ENCODE results near the gene VPS26A. TPM values are rescaled to one million over a fixed set of nuclear protein-coding genes. Genes with fewer than 3 reads are reported as not detected.

Gene VPS26A
- total RNA-seq, 3 donors from 2014 or later (not counting 1 experiment from before 2014, with no cell fraction given) = 62.6 to 86.4 (median 86.2) TPM

DNA sequence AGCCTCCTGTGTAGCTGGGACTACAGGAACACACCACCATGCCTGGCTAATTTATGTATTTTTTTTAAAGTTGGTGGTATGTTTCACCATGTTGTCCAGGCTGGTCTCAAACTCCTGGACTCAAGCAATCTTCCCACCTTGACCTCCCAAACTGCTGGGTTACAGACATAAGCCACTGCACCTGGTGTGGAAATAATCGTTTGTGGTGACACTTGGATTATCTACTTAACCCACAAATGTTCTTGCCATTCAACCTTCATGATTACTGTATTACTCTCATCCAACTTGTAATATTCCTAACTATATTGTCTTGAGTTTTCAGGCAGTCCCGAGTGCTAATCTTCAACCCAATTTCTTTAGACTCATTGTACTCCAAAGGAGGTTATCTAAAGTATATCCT lies 45.7 kb upstream of the VPS26A start:
- no peaks in the 10 kb centered on the region for H3K9me3 ChIP-seq (ENCODE audit: control insufficient read depth, insufficient read depth, low read length)
- DNase-seq (no peak), ATAC-seq (no peak)
- H3K36me3 ChIP-seq (ENCODE audit: control insufficient read depth, insufficient read depth, low read length) = no peaks in the 10 kb centered on the region
- Mint-ChIP-seq H3K27me3 (ENCODE audit: low read depth in 2 of 2) (no peaks in the 10 kb centered on the region), H3K9me3 (no peaks in the 10 kb centered on the region), H3K27ac (no peak overlapping the region), H3K4me1 (peaks cover 2 to 6% of the 10 kb centered on the region in 2 donors), H3K4me3 (no peak overlapping the region), H3K36me3 (no peaks in the 10 kb centered on the region)
- no peak overlapping the region for H3K4me3 ChIP-seq (ENCODE audit: low read length)
- H3K4me1 ChIP-seq (ENCODE audit: control insufficient read depth, insufficient read depth, low read length) = peaks cover 6% of the 10 kb centered on the region
- TF ChIP-seq, protein P1, sequence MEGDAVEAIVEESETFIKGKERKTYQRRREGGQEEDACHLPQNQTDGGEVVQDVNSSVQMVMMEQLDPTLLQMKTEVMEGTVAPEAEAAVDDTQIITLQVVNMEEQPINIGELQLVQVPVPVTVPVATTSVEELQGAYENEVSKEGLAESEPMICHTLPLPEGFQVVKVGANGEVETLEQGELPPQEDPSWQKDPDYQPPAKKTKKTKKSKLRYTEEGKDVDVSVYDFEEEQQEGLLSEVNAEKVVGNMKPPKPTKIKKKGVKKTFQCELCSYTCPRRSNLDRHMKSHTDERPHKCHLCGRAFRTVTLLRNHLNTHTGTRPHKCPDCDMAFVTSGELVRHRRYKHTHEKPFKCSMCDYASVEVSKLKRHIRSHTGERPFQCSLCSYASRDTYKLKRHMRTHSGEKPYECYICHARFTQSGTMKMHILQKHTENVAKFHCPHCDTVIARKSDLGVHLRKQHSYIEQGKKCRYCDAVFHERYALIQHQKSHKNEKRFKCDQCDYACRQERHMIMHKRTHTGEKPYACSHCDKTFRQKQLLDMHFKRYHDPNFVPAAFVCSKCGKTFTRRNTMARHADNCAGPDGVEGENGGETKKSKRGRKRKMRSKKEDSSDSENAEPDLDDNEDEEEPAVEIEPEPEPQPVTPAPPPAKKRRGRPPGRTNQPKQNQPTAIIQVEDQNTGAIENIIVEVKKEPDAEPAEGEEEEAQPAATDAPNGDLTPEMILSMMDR (IDR thresholded peaks at IDR 0.05) = no peak
- intact Hi-C loops (cut with micrococcal nuclease) = no loop called here
- no peak overlapping the region for H3K27ac ChIP-seq (ENCODE audit: low read length)
- WGBS (ENCODE audit: insufficient coverage) = 67% methylated on average over 2 of the region's 2 CpGs
- H3K27me3 ChIP-seq (ENCODE audit: control insufficient read depth, insufficient read depth, low read length) = no peaks in the 10 kb centered on the region

DNA sequence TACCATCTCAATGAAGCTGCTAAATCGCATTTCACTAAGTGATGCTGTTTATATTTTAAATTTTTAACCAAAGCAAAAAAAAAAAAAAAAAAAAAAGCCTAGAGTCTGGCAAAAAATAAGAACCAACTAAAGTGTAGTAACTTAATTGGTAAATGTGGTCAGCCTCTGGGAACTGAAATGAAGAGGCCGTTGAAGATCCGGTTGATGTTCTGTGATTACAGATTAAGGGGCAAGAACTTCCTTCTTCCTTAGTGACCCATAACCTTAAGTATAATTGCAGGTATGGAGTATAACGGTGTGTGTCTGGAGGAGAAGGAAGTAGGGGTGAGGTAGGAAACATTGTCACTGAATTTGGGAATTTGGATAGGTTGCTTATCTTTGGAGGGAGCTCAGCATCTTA lies 43.8 kb upstream of the VPS26A start:
- Mint-ChIP-seq H3K36me3 (no peaks in the 10 kb centered on the region), H3K9me3 (no peaks in the 10 kb centered on the region), H3K4me3 (no peak overlapping the region), H3K27me3 (ENCODE audit: low read depth in 2 of 2) (no peaks in the 10 kb centered on the region), H3K4me1 (peaks cover 2 to 6% of the 10 kb centered on the region in 2 donors), H3K27ac (no peak overlapping the region)
- Histone ChIP-seq H3K4me3 (ENCODE audit: low read length) (no peak overlapping the region), H3K27me3 (ENCODE audit: control insufficient read depth, insufficient read depth, low read length) (no peaks in the 10 kb centered on the region), H3K9me3 (ENCODE audit: control insufficient read depth, insufficient read depth, low read length) (no peaks in the 10 kb centered on the region), H3K4me1 (ENCODE audit: control insufficient read depth, insufficient read depth, low read length) (no peaks in the 10 kb centered on the region), H3K36me3 (ENCODE audit: control insufficient read depth, insufficient read depth, low read length) (no peaks in the 10 kb centered on the region), H3K27ac (ENCODE audit: low read length) (no peak overlapping the region)
- whole genome bisulfite sequencing (ENCODE audit: insufficient coverage) = 74% methylated on average over 3 of the region's 4 CpGs
- DNase-seq (no peak), ATAC-seq (peak in 1 of 3 donors; percentile 59)
- TF ChIP-seq, protein P1 (IDR thresholded peaks at IDR 0.05) = no peak
- intact Hi-C loops (cut with micrococcal nuclease) = no loop called here

DNA sequence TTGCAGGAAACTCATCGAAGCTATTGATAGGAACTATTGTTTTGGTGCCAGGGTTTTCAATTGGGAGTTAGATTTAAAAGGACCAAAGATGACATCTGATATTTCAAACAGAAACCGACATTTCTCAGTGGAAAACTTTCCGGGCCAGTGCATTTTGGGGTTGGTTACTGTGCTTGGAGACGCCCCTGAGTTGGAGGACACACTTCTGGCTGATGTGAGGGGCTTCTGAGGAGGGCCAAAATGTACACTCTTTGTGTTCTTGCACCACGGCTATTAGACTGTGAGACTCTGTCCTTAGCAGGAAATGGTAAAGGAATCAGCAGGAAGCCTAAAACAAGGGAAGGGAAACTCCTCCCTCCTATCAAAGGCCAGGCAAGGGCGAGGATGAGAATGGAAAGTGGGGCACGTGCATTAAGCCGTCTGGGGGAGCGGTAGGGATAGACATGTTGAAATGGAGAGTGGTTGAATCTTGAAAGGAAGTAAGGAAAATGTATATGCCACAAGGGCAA lies 37.9 kb upstream of the VPS26A start:
- intact Hi-C loops (cut with micrococcal nuclease) = no loop called here
- peaks cover 50 to 55% of the 10 kb centered on the region in 2 donors for H3K4me1 Mint-ChIP-seq
- H3K9me3 Mint-ChIP-seq = no peaks in the 10 kb centered on the region
- Histone ChIP-seq H3K27ac (ENCODE audit: low read length) (peak overlapping the region; percentile 18), H3K9me3 (ENCODE audit: control insufficient read depth, insufficient read depth, low read length) (no peaks in the 10 kb centered on the region), H3K36me3 (ENCODE audit: control insufficient read depth, insufficient read depth, low read length) (no peaks in the 10 kb centered on the region), H3K27me3 (ENCODE audit: control insufficient read depth, insufficient read depth, low read length) (no peaks in the 10 kb centered on the region), H3K4me3 (ENCODE audit: low read length) (no peak overlapping the region), H3K4me1 (ENCODE audit: control insufficient read depth, insufficient read depth, low read length) (peaks cover 26% of the 10 kb centered on the region)
- H3K27me3 Mint-ChIP-seq (ENCODE audit: low read depth in 2 of 2) = no peaks in the 10 kb centered on the region
- no peak for DNase-seq
- peaks cover 5% of the 10 kb centered on the region for H3K36me3 Mint-ChIP-seq
- ATAC-seq = no peak
- peak overlapping the region; percentile 62 to 96 for H3K27ac Mint-ChIP-seq
- TF ChIP-seq, protein P1 (IDR thresholded peaks at IDR 0.05) = no peak
- peak overlapping the region; percentile 75 for H3K4me3 Mint-ChIP-seq
- whole genome bisulfite sequencing (ENCODE audit: insufficient coverage) = 66% methylated on average over 9 of the region's 9 CpGs

Data from natural killer cell (primary cell).